KBM-7 (cell line): Measurements from ENCODE around the gene MAP1LC3A.

ENCODE experiments used
- DNase-seq: peaks from one replicate; pipeline ENCODE4 v3.0.0-alpha.2; 2015
- in situ Hi-C: fragments of 300-500 bp; cut with MboI; formaldehyde crosslinking; loops from 2 replicates; pipeline ENCODE4 v1.14.3; 2020; ENCODE audit warnings: low sequenced_read_pairs, low pct_unique_long_range_greater_than_20kb, mixed read lengths

The MAP1LC3A gene

DNA sequence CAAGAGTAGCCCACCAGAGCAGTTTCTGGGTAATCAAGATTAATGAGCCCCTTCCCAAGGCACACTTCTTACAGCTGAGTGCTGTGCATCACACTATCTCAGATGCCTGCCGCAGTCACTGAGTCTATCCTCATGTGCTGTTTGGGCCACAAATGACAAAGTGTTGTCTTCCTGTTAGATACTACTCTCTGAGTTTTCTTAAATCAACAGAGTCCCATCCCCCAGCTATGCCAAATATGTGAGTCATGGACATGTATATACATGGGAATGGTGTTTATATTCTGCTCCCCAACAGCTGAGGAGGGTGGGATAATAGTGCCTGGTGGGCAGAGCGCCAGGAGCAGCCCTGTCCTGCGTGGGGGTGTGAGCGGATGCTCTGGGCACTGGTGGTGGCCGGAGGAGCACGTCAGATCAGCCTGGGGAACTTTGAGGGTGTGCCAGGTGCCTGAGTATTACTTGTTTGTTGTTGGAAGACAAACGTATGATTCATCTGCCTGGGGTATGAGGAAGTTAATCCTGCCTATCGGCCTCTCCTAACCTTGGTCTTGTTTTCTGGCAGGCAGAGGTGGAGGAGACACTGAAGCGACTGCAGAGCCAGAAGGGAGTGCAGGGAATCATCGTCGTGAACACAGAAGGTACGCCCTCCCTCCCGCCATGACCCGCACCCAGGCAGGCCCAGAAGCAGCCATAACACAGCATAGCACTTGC is 32.7 kb upstream of the MAP1LC3A start:
- in situ Hi-C loops = no loop called here
- DNase-seq = peak; percentile 39

DNA sequence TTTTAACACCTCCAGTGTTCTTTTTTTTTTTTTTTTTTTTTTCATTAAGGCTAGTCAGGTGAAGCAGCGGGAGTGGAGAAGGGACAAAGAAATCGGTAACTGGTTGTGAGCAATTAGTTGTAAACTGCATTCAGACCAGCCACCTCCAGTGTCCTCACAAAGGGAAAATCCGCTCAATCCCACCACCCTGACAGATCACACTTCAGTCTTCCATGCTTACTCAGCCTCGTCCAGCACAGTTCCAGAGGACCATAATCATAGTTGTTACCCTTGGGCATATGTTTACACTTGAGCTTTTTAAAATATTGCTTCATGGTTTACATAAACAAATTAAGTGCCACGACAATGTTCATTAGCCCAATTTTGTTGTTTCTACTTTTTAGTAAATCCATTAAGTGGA is 32.1 kb upstream of the MAP1LC3A start:
- no peak for DNase-seq
- in situ Hi-C loops = no loop called here

- no peak for DNase-seq
- in situ Hi-C loops = no loop called here
Observed at GRCh38 chr20:34527016-34527415, 31.5 kb upstream of the MAP1LC3A start.

DNA sequence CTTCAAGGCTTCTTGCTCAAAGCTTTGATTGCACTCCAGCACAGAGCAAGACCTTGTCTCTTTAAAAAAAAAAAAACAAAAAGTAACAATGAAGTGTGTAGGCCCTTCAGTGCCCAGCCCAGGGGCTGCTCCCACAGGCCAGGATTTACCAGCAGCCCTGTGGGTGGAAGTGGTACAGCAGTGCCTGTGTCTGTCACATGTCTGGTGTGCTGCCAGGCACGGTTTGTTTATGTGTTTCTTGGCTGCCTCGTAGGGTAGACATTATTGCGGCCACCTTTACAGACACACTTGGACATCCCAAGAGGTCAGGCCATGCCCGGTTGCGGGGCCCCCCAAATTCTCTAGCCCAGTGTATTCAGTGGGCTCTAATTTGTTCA is 29.6 kb upstream of the MAP1LC3A start:
- DNase-seq = no peak
- in situ Hi-C loops = no loop called here

- no peak for DNase-seq
- in situ Hi-C loops = loop anchor here (10.0 kb wide), 1 partner anchor 175 kb away; the partner anchor contains the start of gene TP53INP2
Observed at GRCh38 chr20:34529742-34530141, 28.8 kb upstream of the MAP1LC3A start.

- in situ Hi-C loops = loop anchor here (10.0 kb wide), 1 partner anchor 174 kb away; the partner anchor contains the start of gene TP53INP2
- no peak for DNase-seq
Observed at GRCh38 chr20:34530342-34530741, 28.2 kb upstream of the MAP1LC3A start.

- no peak for DNase-seq
Observed at GRCh38 chr20:34531608-34532265, 26.8 kb upstream of the MAP1LC3A start.

GRCh38 chr20:34532320-34532719 is 26.2 kb upstream of the MAP1LC3A start:
- in situ Hi-C loops = loop anchor here (10.0 kb wide), 1 partner anchor 172 kb away; the partner anchor contains the start of gene TP53INP2

More at GRCh38 chr20:34531608-34532265, 26.8 kb upstream of the MAP1LC3A start:
- in situ Hi-C loops = loop anchor here (10.0 kb wide), 1 partner anchor 173 kb away; the partner anchor contains the start of gene TP53INP2

GRCh38 chr20:34532756-34533155 is 25.8 kb upstream of the MAP1LC3A start:
- no peak for DNase-seq
- in situ Hi-C loops = loop anchor here (10.0 kb wide), 1 partner anchor 172 kb away; the partner anchor contains the start of gene TP53INP2

More at GRCh38 chr20:34532320-34532719, 26.2 kb upstream of the MAP1LC3A start:
- no peak for DNase-seq

GRCh38 chr20:34534391-34535165 is 23.9 kb upstream of the MAP1LC3A start:
- DNase-seq = no peak
- in situ Hi-C loops = loop anchor here (10.0 kb wide), 1 partner anchor 170 kb away; the partner anchor contains the start of gene TP53INP2

GRCh38 chr20:34535301-34535840 is 23.1 kb upstream of the MAP1LC3A start:
- no peak for DNase-seq
- in situ Hi-C loops = loop anchor here (10.0 kb wide), 1 partner anchor 169 kb away; the partner anchor contains the start of gene TP53INP2

DNA sequence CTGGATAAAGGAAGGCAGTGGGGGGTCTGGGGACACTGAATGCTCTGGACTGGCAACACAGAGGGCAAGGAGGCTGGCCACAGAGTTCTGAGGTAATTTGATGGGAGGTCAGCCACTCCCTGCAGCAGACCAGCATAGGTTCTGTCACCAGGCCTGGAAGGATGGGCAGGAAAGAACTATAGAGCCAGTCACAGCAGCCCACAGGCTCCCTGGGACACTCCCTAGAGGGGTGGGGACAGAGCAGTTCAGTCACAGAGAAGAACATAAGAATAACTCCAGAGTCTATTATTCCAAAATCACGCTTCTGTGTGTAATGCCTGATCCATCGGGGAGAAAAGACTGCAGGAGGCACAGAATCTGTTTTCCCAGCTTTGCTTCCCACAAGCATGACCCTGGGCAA is 22.7 kb upstream of the MAP1LC3A start:
- in situ Hi-C loops = loop anchor here (10.0 kb wide), 1 partner anchor 169 kb away; the partner anchor contains the start of gene TP53INP2
- DNase-seq = no peak

DNA sequence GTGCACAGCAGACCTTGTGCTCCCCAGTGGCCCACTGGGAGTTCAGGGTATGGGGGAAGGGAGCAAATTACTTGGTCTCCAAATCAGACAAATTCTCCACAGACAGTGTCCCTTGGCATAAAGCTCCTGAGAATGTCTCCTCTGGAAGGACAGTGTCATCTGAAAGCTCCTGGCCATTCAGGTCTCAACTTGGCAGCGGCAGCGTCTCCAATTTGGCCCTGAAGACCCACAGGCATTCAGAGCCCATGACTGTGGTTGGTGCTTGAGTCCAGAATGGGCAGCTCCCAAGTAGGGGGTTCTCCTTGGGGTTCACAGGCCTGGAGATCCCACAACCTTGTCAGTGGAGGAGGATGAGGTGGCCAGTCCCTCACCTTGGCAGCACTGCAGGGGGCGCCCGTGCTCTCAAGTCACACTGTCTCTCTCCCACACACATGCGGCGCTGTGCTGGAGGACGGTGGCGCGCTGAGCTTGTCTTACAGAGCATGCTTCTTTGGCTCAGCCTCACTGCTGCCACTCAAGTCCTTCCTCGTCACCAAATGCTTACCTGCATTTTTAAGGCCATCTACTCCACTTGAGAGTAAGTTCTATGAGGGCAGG is 21.6 kb upstream of the MAP1LC3A start:
- in situ Hi-C loops = loop anchor here (10.0 kb wide), 1 partner anchor 168 kb away; the partner anchor contains the start of gene TP53INP2
- peak; percentile 71 for DNase-seq

DNA sequence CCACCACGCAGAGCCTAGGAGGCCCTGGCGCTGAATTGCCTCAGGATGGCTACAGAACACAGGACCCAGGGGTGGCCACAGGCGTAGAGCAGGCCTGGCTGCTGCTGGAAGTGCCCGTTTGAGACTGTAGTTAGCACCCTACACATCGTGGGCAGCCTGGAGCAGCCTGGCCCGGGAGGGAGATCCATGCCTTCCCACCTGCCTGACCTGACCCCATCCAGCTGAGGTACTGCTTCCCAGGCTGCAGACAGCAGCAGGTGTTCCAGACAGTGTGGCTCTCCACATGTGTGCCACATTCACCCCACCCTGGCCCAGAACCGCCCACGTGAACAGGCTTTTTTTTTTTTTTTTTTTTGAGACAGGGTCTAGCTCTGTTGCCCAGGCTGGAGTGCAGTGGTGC is 20.9 kb upstream of the MAP1LC3A start:
- no peak for DNase-seq
- in situ Hi-C loops = loop anchor here (10.0 kb wide), 1 partner anchor 167 kb away; the partner anchor contains the start of gene TP53INP2

DNA sequence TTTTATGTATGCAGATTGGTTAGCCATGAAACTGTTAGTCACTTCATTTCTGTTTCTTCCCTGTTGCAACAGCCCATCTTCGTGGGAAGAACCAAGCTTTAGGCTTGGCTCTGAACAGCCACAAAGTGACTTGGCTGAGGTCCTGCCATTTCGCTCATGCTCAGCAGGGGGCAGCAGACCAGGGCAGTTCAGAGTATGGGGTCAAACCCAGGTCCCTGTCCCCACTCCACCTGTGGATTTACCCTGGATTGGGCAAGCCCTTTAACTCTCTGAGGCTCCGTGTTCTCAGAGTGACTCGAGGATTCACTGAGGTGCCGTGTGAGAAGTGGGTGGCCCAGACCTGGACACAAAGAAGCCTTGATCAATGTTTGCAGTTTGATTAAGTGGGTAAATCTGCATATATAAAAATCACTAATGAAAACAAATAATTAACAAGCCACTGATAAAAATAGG is 19.8 kb upstream of the MAP1LC3A start:
- peak; percentile 68 for DNase-seq
- in situ Hi-C loops = loop anchor here (10.0 kb wide), 1 partner anchor 166 kb away; the partner anchor contains the start of gene TP53INP2

DNA sequence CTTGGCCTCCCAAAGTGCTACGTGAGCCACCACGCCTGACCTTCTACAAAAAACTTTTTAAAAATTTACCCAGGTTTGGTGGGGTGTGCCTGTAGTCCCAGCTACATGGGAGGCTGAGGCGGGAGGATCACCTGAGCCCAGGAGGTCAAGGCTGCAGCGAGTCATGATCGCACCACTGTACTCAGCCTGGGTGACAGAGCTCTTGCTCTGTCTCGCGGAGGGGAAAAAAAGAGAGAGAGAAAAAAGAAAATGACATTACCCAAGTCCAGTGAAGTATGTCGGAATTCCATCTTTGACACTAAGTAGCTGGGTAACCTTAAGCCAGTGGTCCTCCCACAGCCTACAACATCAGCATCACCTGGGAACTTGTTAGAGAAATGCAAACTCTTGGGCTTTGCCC is 18.8 kb upstream of the MAP1LC3A start:
- DNase-seq = no peak
- in situ Hi-C loops = loop anchor here (10.0 kb wide), 1 partner anchor 165 kb away; the partner anchor contains the start of gene TP53INP2

GRCh38 chr20:34540596-34541263 is 17.8 kb upstream of the MAP1LC3A start:
- no peak for DNase-seq
- in situ Hi-C loops = no loop called here
